SK-N-SH (cell line): ENCODE results near the gene TCEA3. TPM values are rescaled to one million over a fixed set of nuclear protein-coding genes. Genes with fewer than 3 reads are reported as not detected.

Experiments used
- CTCF ChIA-PET: fragments of 300-600, 350-600 bp; formaldehyde crosslinking; extraction: SDS; loops from one replicate; lab custom pipeline; 2021; lab: Yijun Ruan, JAX
- POLR2A ChIA-PET: fragments of 350-600 bp; sonication (Branson Sonifier 250); formaldehyde crosslinking; extraction: SDS; loops from one replicate; lab custom pipeline; 2020; ENCODE audit warnings: antibody characterized with exemption, inconsistent platforms; lab: Yijun Ruan, JAX
- DNase-seq: peaks from one replicate; pipeline ENCODE4 v3.0.0; 2012
- H2AFZ ChIP-seq: fragments of 200-600 bp; sonication (generic); 2 replicates; pipeline ENCODE4 v1.8.1; 2016; ENCODE audit warnings: antibody characterized with exemption, mild to moderate bottlenecking, low read depth
- H3F3A ChIP-seq: fragments of 200-600 bp; sonication (generic); replicated peaks from 2 replicates; pipeline ENCODE3; 2016; ENCODE audit warnings: antibody characterized with exemption, mild to moderate bottlenecking; ENCODE audit not compliant: insufficient read depth
- H3K27ac ChIP-seq, 2 experiments: fragments of 200-500 bp in 1 of 2; fragments of 200-600 bp in 1 of 2; sonication (Bioruptor generic) in 1 of 2; sonication (generic), shearing (Covaris generic) in 1 of 2; 2 replicates each; pipeline versions ENCODE4 v1.5.1 to v1.6.1; 2014 to 2016; ENCODE audit warnings: low read depth in 2 of 2, inconsistent platforms in 1 of 2, low read length in 1 of 2, mild to moderate bottlenecking in 1 of 2, mixed read lengths in 1 of 2
- H3K27me3 ChIP-seq: fragments of 200-600 bp; sonication (generic), shearing (Covaris generic); 2 replicates; pipeline ENCODE4 v1.6.1; 2016; ENCODE audit warnings: mixed run types; ENCODE audit not compliant: insufficient read depth
- H3K36me3 ChIP-seq, 2 experiments: fragments of 200-500 bp in 1 of 2; fragments of 200-600 bp in 1 of 2; sonication (Bioruptor generic) in 1 of 2; sonication (generic) in 1 of 2; replicated peaks in 1 of 2; 2 replicates each; pipeline versions ENCODE3 to v1.5.1; 2014 to 2016; ENCODE audit warnings: low read length in 1 of 2, mild to moderate bottlenecking in 1 of 2; ENCODE audit not compliant: insufficient read depth in 2 of 2, control insufficient read depth in 1 of 2
- H3K4me1 ChIP-seq, 2 experiments: fragments of 200-500 bp in 1 of 2; fragments of 200-600 bp in 1 of 2; sonication (Bioruptor generic) in 1 of 2; sonication (generic), shearing (Covaris generic) in 1 of 2; 2 replicates each; pipeline versions ENCODE4 v1.5.1 to v1.6.1; 2014 to 2016; ENCODE audit warnings: low read depth in 1 of 2, low read length in 1 of 2, mixed run types in 1 of 2; ENCODE audit not compliant: insufficient read depth in 2 of 2, control insufficient read depth in 1 of 2
- H3K4me2 ChIP-seq: fragments of 200-600 bp; sonication (generic), shearing (Covaris generic); 2 replicates; pipeline ENCODE4 v1.6.1; 2017; ENCODE audit warnings: mixed run types
- H3K4me3 ChIP-seq, 2 experiments: fragments of 200-500 bp in 1 of 2; fragments of 200-600 bp in 1 of 2; sonication (Bioruptor generic) in 1 of 2; sonication (generic), shearing (Covaris generic) in 1 of 2; 2 replicates each; pipeline versions ENCODE4 v1.5.1 to v1.8.1; 2014 to 2016; ENCODE audit warnings: low read depth in 2 of 2, inconsistent platforms in 1 of 2, low read length in 1 of 2, mild to moderate bottlenecking in 1 of 2, mixed read lengths in 1 of 2, moderate library complexity in 1 of 2
- H3K79me2 ChIP-seq: fragments of 200-600 bp; sonication (generic); 2 replicates; pipeline ENCODE4 v1.8.1; 2017; ENCODE audit warnings: mild to moderate bottlenecking; ENCODE audit not compliant: insufficient read depth
- H3K9ac ChIP-seq: fragments of 200-600 bp; sonication (generic); 2 replicates; pipeline ENCODE4 v1.6.1; 2017; ENCODE audit warnings: mixed run types
- H3K9me2 ChIP-seq: fragments of 200-600 bp; sonication (generic); 2 replicates; pipeline ENCODE4 v1.6.1; 2017; ENCODE audit warnings: mixed run types
- H3K9me3 ChIP-seq: fragments of 200-600 bp; sonication (generic); 2 replicates; pipeline ENCODE4 v1.6.1; 2017; ENCODE audit warnings: mixed run types, mild to moderate bottlenecking, moderate library complexity
- H4K20me1 ChIP-seq: fragments of 200-600 bp; sonication (generic); 2 replicates; pipeline ENCODE4 v1.6.1; 2017; ENCODE audit warnings: mild to moderate bottlenecking, mixed run types; ENCODE audit not compliant: insufficient read depth
- CHD2 ChIP-seq: fragments of 150-350 bp; IDR thresholded peaks from 2 replicates; pipeline ENCODE4 v1.6.1; 2018; ENCODE audit warnings: low read length; ENCODE audit not compliant: partially characterized antibody
- EP300 ChIP-seq, 2 experiments: IDR thresholded peaks; 2 replicates each; pipeline versions ENCODE4 v1.4.0 to v1.6.1; 2012; ENCODE audit warnings: borderline replicate concordance in 1 of 2, low read depth in 1 of 2, low read length in 1 of 2
- EZH2phosphoT487 ChIP-seq: fragments of 200-600 bp; sonication (generic); IDR thresholded peaks from 2 replicates; pipeline ENCODE4 v1.6.1; 2017; ENCODE audit warnings: low read depth, mixed run types, mild to moderate bottlenecking, antibody characterized with exemption, moderate library complexity, borderline replicate concordance
- FOSL2 ChIP-seq: IDR thresholded peaks from 2 replicates; pipeline ENCODE4 v1.4.0; 2012; ENCODE audit warnings: low read depth, mild to moderate bottlenecking, moderate library complexity, borderline replicate concordance
- JUND ChIP-seq: IDR thresholded peaks from 2 replicates; pipeline ENCODE4 v1.4.0; 2012
- MEF2A ChIP-seq: IDR thresholded peaks from 2 replicates; pipeline ENCODE4 v1.4.0; 2012; ENCODE audit warnings: low read depth, borderline replicate concordance
- RCOR1 ChIP-seq: fragments of 150-350 bp; IDR thresholded peaks from 2 replicates; pipeline ENCODE4 v1.6.1; 2017; ENCODE audit warnings: antibody characterized with exemption, low read length
- RFX5 ChIP-seq: IDR thresholded peaks from 2 replicates; pipeline ENCODE4 v1.6.1; 2012; ENCODE audit warnings: mild to moderate bottlenecking, improper control_type of control experiment, low read length
- RXRA ChIP-seq: IDR thresholded peaks from 2 replicates; pipeline ENCODE4 v1.4.0; 2012; ENCODE audit warnings: low read depth, mild to moderate bottlenecking, borderline replicate concordance
- SIN3A ChIP-seq: IDR thresholded peaks from 2 replicates; pipeline ENCODE4 v1.6.1; 2012; ENCODE audit warnings: low read depth, mild to moderate bottlenecking, low read length, moderate library complexity, borderline replicate concordance
- TAF1 ChIP-seq: IDR thresholded peaks from 2 replicates; pipeline ENCODE4 v1.6.1; 2012; ENCODE audit warnings: low read depth, mild to moderate bottlenecking, low read length, moderate library complexity, borderline replicate concordance
- USF1 ChIP-seq: IDR thresholded peaks from 2 replicates; pipeline ENCODE4 v1.4.0; 2012; ENCODE audit warnings: low read depth, borderline replicate concordance
- WGBS: methylation state at CpG from one replicate; pipeline ENCODE4 v1.1.6; 2017; ENCODE audit warnings: low lambda C conversion rate; 5-methylcytosine and 5-hydroxymethylcytosine counted together
- polyA plus RNA-seq, 3 experiments: library from polyadenylated mRNA; depleted of rRNA; stranded (reverse); fragments of >200 nt; gene quantifications; 2 replicates each; pipeline ENCODE4 v1.2.3, GENCODE V29; 2012
- TF ChIP-seq, protein P1 (sequence below): IDR thresholded peaks from 2 replicates; pipeline ENCODE4; 2012

TCEA3 gene
- polyA plus RNA-seq, 1 of the 3 experiments (the other 2 are of a cell fraction): 1.1 TPM

GRCh38 chr1:23434260-23434775, 9.8 kb upstream of the TCEA3 start:
- no peaks in the 10 kb centered on the region for H3K79me2 ChIP-seq
- DNase-seq: no peak
- peaks cover 8 to 63% of the 10 kb centered on the region in 2 experiments for H3K36me3 ChIP-seq
- H3K27me3 ChIP-seq: no peaks in the 10 kb centered on the region
- H2AFZ ChIP-seq: no peak overlapping the region
- WGBS: 95% methylated on average over 7 of the region's 7 CpGs
- H3K4me3 ChIP-seq: no peak overlapping the region
- TF ChIP-seq EP300 (IDR thresholded peaks at IDR 0.05; ENCODE audit: borderline replicate concordance in 1 of 2, low read depth in 1 of 2, low read length in 1 of 2): no peak
- TF ChIP-seq, all 33 proteins: peak for 0
- Histone ChIP-seq H3K9me3 (no peaks in the 10 kb centered on the region), H3K4me1 (no peaks in the 10 kb centered on the region), H4K20me1 (no peaks in the 10 kb centered on the region), H3K9ac (no peak overlapping the region), H3K27ac (no peak overlapping the region), H3K4me2 (no peak overlapping the region), H3K9me2 (no peaks in the 10 kb centered on the region), H3F3A (no peaks in the 10 kb centered on the region)
- ChIA-PET CTCF (interaction anchor here (1.0 kb wide), 1 partner anchor 14 kb away, joined by 4 read pairs; no protein-coding TSS in a partner anchor), POLR2A (interaction anchor here (0.6 kb wide), 1 partner anchor 141 kb away, joined by 3 read pairs; no protein-coding TSS in a partner anchor)

GRCh38 chr1:23433122-23433521, 8.6 kb upstream of the TCEA3 start:
- Histone ChIP-seq H3K36me3 (peaks cover 8 to 63% of the 10 kb centered on the region in 2 experiments), H2AFZ (no peak overlapping the region), H3K79me2 (no peaks in the 10 kb centered on the region)

More at GRCh38 chr1:23433122-23433521, 8.6 kb upstream of the TCEA3 start:
- ChIA-PET CTCF (interaction anchor here (1.0 kb wide), 1 partner anchor 15 kb away, joined by 4 read pairs; no protein-coding TSS in a partner anchor), POLR2A (interaction anchor here (0.6 kb wide), 1 partner anchor 89 kb away, joined by 3 read pairs; the partner anchor contains the start of gene HNRNPR)
- Histone ChIP-seq H3F3A (no peaks in the 10 kb centered on the region), H3K9me3 (no peaks in the 10 kb centered on the region), H3K4me1 (no peaks in the 10 kb centered on the region), H3K27me3 (no peaks in the 10 kb centered on the region), H3K4me3 (no peak overlapping the region), H4K20me1 (no peaks in the 10 kb centered on the region), H3K9me2 (no peaks in the 10 kb centered on the region), H3K9ac (no peak overlapping the region), H3K4me2 (no peak overlapping the region), H3K27ac (no peak overlapping the region)
- no peak for TF ChIP-seq USF1
- no peak for TF ChIP-seq RCOR1
- no peak for TF ChIP-seq FOSL2
- no peak for TF ChIP-seq RFX5
- no peak for TF ChIP-seq EZH2phosphoT487
- TF ChIP-seq JUND: no peak
- TF ChIP-seq MEF2A: no peak
- TF ChIP-seq RXRA: no peak
- TF ChIP-seq SIN3A: no peak
- no peak for TF ChIP-seq TAF1
- TF ChIP-seq, protein P1, sequence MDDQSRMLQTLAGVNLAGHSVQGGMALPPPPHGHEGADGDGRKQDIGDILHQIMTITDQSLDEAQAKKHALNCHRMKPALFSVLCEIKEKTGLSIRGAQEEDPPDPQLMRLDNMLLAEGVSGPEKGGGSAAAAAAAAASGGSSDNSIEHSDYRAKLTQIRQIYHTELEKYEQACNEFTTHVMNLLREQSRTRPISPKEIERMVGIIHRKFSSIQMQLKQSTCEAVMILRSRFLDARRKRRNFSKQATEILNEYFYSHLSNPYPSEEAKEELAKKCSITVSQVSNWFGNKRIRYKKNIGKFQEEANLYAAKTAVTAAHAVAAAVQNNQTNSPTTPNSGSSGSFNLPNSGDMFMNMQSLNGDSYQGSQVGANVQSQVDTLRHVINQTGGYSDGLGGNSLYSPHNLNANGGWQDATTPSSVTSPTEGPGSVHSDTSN: no peak
- no peak for TF ChIP-seq CHD2
- no peak for DNase-seq
- WGBS: 100% methylated on average over 1 of the region's 10 CpGs
